ENCODE data around the gene MYOM1.

MYOM1 gene

GRCh38 chr18:3180325-3180724 is 39.4 kb downstream of the MYOM1 start:
- no peak overlapping the region for H2AFZ ChIP-seq (ENCODE audit: low read depth, low read length)
- no peak overlapping the region for H3K4me3 ChIP-seq (ENCODE audit: low read length)
- no peaks in the 10 kb centered on the region for H3K4me1 ChIP-seq (ENCODE audit: insufficient read depth, low read length)
- H3K9me3 ChIP-seq (ENCODE audit: low read length): no peaks in the 10 kb centered on the region
- no peaks in the 10 kb centered on the region for H3K36me3 ChIP-seq (ENCODE audit: insufficient read depth, low read length)
- H3K27me3 ChIP-seq (ENCODE audit: insufficient read depth, low read length): peaks cover 3% of the 10 kb centered on the region

GRCh38 chr18:3179430-3180089 is 40.2 kb downstream of the MYOM1 start:
- H3K4me3 ChIP-seq (ENCODE audit: low read length): no peak overlapping the region
- peaks cover 3% of the 10 kb centered on the region for H3K27me3 ChIP-seq (ENCODE audit: insufficient read depth, low read length)
- no peaks in the 10 kb centered on the region for H3K4me1 ChIP-seq (ENCODE audit: insufficient read depth, low read length)
- no peaks in the 10 kb centered on the region for H3K36me3 ChIP-seq (ENCODE audit: insufficient read depth, low read length)
- H2AFZ ChIP-seq (ENCODE audit: low read depth, low read length): no peak overlapping the region
- no peaks in the 10 kb centered on the region for H3K9me3 ChIP-seq (ENCODE audit: low read length)

DNA sequence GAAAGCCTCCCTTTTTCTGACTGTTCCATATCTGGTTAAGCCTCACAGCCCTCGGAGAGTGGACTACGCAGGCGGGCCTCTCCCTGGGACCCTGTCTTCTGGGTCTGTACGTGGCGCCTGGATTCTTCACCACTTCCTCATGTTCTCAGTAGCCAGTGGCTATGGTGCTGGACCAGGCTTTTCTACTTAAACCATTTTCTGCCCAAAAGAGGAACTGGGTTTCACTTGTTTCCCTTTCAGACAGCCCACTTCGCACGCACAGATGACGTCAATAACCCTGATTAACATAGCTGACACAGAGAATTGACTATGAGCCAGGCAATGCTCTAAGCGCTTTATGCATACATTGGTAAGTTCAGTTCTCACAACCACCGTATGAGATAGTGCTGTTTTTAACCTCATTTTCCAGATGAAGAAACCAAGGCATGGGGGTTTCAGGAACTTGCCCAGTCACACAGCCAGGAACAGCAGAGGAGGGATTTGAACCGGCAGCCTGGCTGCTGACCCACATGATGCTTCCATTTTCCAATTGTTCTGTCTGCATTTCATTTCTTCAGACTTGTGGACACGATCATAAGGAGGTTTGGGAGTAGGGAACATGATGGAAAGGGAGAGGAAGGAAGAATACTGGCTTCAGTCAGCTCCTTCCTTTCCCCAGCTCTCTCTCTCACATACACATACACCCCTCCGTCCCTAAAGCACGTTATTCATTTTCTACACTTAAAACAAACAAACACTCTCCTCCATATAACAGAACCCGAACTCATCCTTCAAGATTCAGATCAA is 41.7 kb downstream of the MYOM1 start:
- no peaks in the 10 kb centered on the region for H3K9me3 ChIP-seq (ENCODE audit: low read length)
- H3K4me1 ChIP-seq (ENCODE audit: insufficient read depth, low read length): no peaks in the 10 kb centered on the region
- peaks cover 3% of the 10 kb centered on the region for H3K27me3 ChIP-seq (ENCODE audit: insufficient read depth, low read length)
- H2AFZ ChIP-seq (ENCODE audit: low read depth, low read length): no peak overlapping the region
- no peak overlapping the region for H3K4me3 ChIP-seq (ENCODE audit: low read length)
- no peaks in the 10 kb centered on the region for H3K36me3 ChIP-seq (ENCODE audit: insufficient read depth, low read length)

DNA sequence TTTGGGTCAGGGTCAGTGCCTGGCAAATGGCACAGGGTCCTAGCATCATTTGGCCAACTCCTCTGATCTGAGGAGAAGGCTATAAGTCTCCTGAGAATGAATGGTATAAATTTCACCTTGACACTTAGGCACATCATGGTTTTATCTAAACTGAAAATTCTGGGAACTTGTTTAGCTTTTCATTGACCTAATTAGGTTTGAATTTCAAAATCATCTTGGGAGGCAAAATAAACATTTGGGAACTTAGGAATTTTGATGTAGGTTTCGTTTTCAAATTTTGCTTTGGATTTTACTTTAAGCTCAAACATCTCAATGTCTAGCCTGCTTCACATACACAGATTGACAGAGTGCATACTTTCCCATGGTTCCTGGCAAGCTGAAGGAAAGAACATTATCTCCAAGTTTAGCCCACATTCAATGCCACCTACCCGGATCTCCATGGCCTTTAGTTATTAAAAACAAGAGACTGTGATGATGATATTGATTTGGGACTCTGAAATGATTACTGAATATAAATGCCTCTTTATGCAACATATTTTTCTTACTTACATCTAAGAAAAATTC is 44.5 kb downstream of the MYOM1 start:
- H3K4me3 ChIP-seq (ENCODE audit: low read length): no peak overlapping the region

DNA sequence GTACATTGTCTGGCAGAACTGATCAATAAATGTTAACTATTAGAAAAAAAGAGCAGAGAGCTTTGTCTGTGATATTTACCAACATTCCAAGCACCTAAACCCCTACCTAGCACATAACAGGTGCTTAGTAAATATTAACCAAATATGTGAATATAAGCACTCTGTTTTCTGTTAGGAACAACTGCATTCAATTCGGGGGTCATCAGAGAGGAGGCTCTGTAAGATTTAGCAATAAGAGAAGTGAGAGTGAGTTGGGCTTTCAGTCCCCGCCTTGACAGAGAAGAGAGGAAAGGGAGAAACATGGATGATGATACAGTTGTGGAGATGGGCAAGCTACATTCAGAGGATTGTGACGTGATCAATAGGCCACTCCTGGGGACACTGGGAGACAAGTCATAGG is 47.7 kb downstream of the MYOM1 start:
- Histone ChIP-seq H2AFZ (ENCODE audit: low read depth, low read length) (no peak overlapping the region), H3K9me3 (ENCODE audit: low read length) (no peaks in the 10 kb centered on the region), H3K27me3 (ENCODE audit: insufficient read depth, low read length) (no peaks in the 10 kb centered on the region), H3K4me1 (ENCODE audit: insufficient read depth, low read length) (no peaks in the 10 kb centered on the region), H3K4me3 (ENCODE audit: low read length) (no peak overlapping the region), H3K36me3 (ENCODE audit: insufficient read depth, low read length) (no peaks in the 10 kb centered on the region)

More for the DNA sequence above, 44.5 kb downstream of the MYOM1 start:
- Histone ChIP-seq H2AFZ (ENCODE audit: low read depth, low read length) (no peak overlapping the region), H3K36me3 (ENCODE audit: insufficient read depth, low read length) (no peaks in the 10 kb centered on the region), H3K27me3 (ENCODE audit: insufficient read depth, low read length) (peaks cover 3% of the 10 kb centered on the region), H3K4me1 (ENCODE audit: insufficient read depth, low read length) (no peaks in the 10 kb centered on the region), H3K9me3 (ENCODE audit: low read length) (no peaks in the 10 kb centered on the region)

DNA sequence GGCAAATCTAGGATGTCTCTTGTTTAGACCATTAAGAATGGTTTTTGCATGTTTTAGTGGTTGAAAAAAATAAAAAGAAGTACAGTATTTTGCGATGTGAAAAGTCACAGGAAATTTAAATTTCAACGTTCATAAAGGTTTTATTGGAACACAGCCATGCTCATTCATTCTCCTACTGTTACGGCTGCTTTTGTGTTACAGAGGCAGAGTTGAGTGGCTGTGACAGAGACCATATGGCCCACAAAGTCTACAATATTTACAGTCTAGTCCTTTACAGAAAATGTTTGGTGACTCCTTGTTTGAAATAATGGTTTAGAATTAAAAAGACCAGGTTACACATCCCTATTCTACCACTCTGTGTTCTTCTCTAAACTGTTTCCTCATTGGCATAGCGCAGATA is 48.1 kb downstream of the MYOM1 start:
- Histone ChIP-seq H3K27me3 (ENCODE audit: insufficient read depth, low read length) (no peaks in the 10 kb centered on the region), H2AFZ (ENCODE audit: low read depth, low read length) (no peak overlapping the region), H3K4me3 (ENCODE audit: low read length) (no peak overlapping the region), H3K9me3 (ENCODE audit: low read length) (no peaks in the 10 kb centered on the region), H3K4me1 (ENCODE audit: insufficient read depth, low read length) (no peaks in the 10 kb centered on the region), H3K36me3 (ENCODE audit: insufficient read depth, low read length) (no peaks in the 10 kb centered on the region)

DNA sequence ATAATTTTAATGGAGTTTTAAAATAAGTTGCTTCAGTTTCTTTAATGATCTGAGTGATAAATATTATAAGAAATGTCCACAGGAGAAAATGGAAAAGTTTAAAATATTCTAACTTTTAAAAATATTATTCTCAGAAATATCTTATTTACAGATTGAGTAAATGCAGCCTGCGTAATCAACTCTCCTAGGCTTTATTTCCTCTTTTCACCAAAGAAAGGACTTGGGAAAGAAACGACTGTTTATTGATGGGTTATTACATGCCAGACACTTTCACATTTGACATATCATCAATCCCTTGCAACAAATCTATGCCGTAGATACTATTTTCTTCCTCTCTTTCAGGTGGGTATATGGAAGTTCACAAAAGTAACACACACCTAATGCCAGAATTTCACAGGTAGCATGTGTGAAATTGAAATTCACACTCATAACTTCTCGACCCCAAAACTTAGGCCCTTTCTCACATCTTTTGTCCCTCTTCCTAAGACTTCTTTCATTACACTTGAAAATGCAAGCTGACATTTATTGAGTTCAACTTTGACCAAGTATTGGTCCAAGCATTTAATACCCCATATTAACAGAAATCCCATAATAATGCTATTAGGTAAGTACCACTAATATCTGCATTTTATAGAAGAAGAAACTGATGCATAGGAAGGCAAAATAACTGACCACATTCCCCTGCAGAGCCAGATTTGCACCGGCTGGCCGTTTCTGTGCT is 49.2 kb downstream of the MYOM1 start:
- no peaks in the 10 kb centered on the region for H3K4me1 ChIP-seq (ENCODE audit: insufficient read depth, low read length)
- H3K27me3 ChIP-seq (ENCODE audit: insufficient read depth, low read length): no peaks in the 10 kb centered on the region
- no peak overlapping the region for H2AFZ ChIP-seq (ENCODE audit: low read depth, low read length)
- H3K9me3 ChIP-seq (ENCODE audit: low read length): no peaks in the 10 kb centered on the region
- H3K36me3 ChIP-seq (ENCODE audit: insufficient read depth, low read length): no peaks in the 10 kb centered on the region
- H3K4me3 ChIP-seq (ENCODE audit: low read length): no peak overlapping the region

DNA sequence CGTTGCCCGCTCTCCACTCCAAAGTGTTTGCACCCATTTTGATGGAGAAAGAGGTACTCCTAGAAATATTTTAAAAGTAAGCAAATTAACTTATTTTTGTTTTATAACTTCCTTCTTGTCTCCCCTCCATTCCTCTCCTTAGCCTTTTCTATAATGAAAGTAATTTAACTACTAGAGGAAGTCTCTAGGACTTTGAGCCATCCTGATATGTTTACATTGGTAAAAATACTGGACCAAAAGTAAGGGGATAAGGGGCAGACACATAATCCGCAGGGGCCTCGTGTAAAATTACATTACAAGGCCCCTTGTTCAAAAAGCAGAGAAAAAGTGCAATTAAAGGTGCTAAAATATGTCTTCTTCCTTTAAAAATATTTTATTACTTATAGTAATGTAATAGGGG is 55.4 kb downstream of the MYOM1 start:
- no peaks in the 10 kb centered on the region for H3K9me3 ChIP-seq (ENCODE audit: low read length)
- H3K4me1 ChIP-seq (ENCODE audit: insufficient read depth, low read length): no peaks in the 10 kb centered on the region
- H3K27me3 ChIP-seq (ENCODE audit: insufficient read depth, low read length): no peaks in the 10 kb centered on the region
- no peaks in the 10 kb centered on the region for H3K36me3 ChIP-seq (ENCODE audit: insufficient read depth, low read length)
- H2AFZ ChIP-seq (ENCODE audit: low read depth, low read length): no peak overlapping the region
- no peak overlapping the region for H3K4me3 ChIP-seq (ENCODE audit: low read length)

GRCh38 chr18:3163968-3164367 is 55.8 kb downstream of the MYOM1 start:
- Histone ChIP-seq H2AFZ (ENCODE audit: low read depth, low read length) (no peak overlapping the region), H3K9me3 (ENCODE audit: low read length) (no peaks in the 10 kb centered on the region), H3K4me3 (ENCODE audit: low read length) (no peak overlapping the region), H3K27me3 (ENCODE audit: insufficient read depth, low read length) (no peaks in the 10 kb centered on the region), H3K36me3 (ENCODE audit: insufficient read depth, low read length) (no peaks in the 10 kb centered on the region), H3K4me1 (ENCODE audit: insufficient read depth, low read length) (no peaks in the 10 kb centered on the region)

GRCh38 chr18:3162181-3162580 is 57.6 kb downstream of the MYOM1 start:
- no peaks in the 10 kb centered on the region for H3K9me3 ChIP-seq (ENCODE audit: low read length)
- H3K36me3 ChIP-seq (ENCODE audit: insufficient read depth, low read length): no peaks in the 10 kb centered on the region
- no peak overlapping the region for H3K4me3 ChIP-seq (ENCODE audit: low read length)
- H2AFZ ChIP-seq (ENCODE audit: low read depth, low read length): no peak overlapping the region
- no peaks in the 10 kb centered on the region for H3K27me3 ChIP-seq (ENCODE audit: insufficient read depth, low read length)
- no peaks in the 10 kb centered on the region for H3K4me1 ChIP-seq (ENCODE audit: insufficient read depth, low read length)

- H3K4me1 ChIP-seq (ENCODE audit: insufficient read depth, low read length): no peaks in the 10 kb centered on the region
- no peak overlapping the region for H2AFZ ChIP-seq (ENCODE audit: low read depth, low read length)
- H3K27me3 ChIP-seq (ENCODE audit: insufficient read depth, low read length): no peaks in the 10 kb centered on the region
- H3K4me3 ChIP-seq (ENCODE audit: low read length): no peak overlapping the region
- H3K36me3 ChIP-seq (ENCODE audit: insufficient read depth, low read length): no peaks in the 10 kb centered on the region
- no peaks in the 10 kb centered on the region for H3K9me3 ChIP-seq (ENCODE audit: low read length)
Measured at GRCh38 chr18:3159830-3160229, 59.9 kb downstream of the MYOM1 start.

- H3K36me3 ChIP-seq (ENCODE audit: insufficient read depth, low read length): no peaks in the 10 kb centered on the region
- no peak overlapping the region for H2AFZ ChIP-seq (ENCODE audit: low read depth, low read length)
- no peaks in the 10 kb centered on the region for H3K4me1 ChIP-seq (ENCODE audit: insufficient read depth, low read length)
- H3K27me3 ChIP-seq (ENCODE audit: insufficient read depth, low read length): no peaks in the 10 kb centered on the region
- no peak overlapping the region for H3K4me3 ChIP-seq (ENCODE audit: low read length)
- no peaks in the 10 kb centered on the region for H3K9me3 ChIP-seq (ENCODE audit: low read length)
Measured at GRCh38 chr18:3157606-3158005, 62.2 kb downstream of the MYOM1 start.

- no peaks in the 10 kb centered on the region for H3K27me3 ChIP-seq (ENCODE audit: insufficient read depth, low read length)
Measured at GRCh38 chr18:3157086-3157485, 62.7 kb downstream of the MYOM1 start.

More at GRCh38 chr18:3157086-3157485, 62.7 kb downstream of the MYOM1 start:
- Histone ChIP-seq H3K36me3 (ENCODE audit: insufficient read depth, low read length) (no peaks in the 10 kb centered on the region), H3K9me3 (ENCODE audit: low read length) (no peaks in the 10 kb centered on the region), H3K4me1 (ENCODE audit: insufficient read depth, low read length) (no peaks in the 10 kb centered on the region), H2AFZ (ENCODE audit: low read depth, low read length) (no peak overlapping the region), H3K4me3 (ENCODE audit: low read length) (no peak overlapping the region)

All from neuron (in vitro differentiated cells).